Endodermal cell (in vitro differentiated cells): ENCODE data around the gene IRGQ. TPM values are rescaled to one million over a fixed set of nuclear protein-coding genes. Genes with fewer than 3 reads are reported as not detected.

Experiments used
- DNase-seq: peaks from one replicate; pipeline ENCODE4 v3.0.0-alpha.2; 2017
- H3K27ac ChIP-seq: 2 replicates; pipeline ENCODE4 v1.5.1; 2013; ENCODE audit warnings: mild to moderate bottlenecking, low read depth, low read length, moderate library complexity
- H3K27me3 ChIP-seq: 2 replicates; pipeline ENCODE4 v1.6.1; 2013; ENCODE audit warnings: mild to moderate bottlenecking, low read length, moderate library complexity; ENCODE audit not compliant: insufficient read depth, control insufficient read depth, poor library complexity, severe bottlenecking
- H3K36me3 ChIP-seq: 2 replicates; pipeline ENCODE4 v1.7.0; 2013; ENCODE audit warnings: mild to moderate bottlenecking, low read length, moderate library complexity; ENCODE audit not compliant: control insufficient read depth, insufficient read depth
- H3K4me1 ChIP-seq: one replicate; pipeline ENCODE4 v1.7.0; 2013; ENCODE audit warnings: low read length; ENCODE audit not compliant: control insufficient read depth, insufficient read depth
- H3K4me3 ChIP-seq: 2 replicates; pipeline ENCODE4 v1.5.1; 2013; ENCODE audit warnings: mild to moderate bottlenecking, low read length, moderate library complexity
- H3K9ac ChIP-seq: 2 replicates; pipeline ENCODE4 v1.6.1; 2013; ENCODE audit warnings: mild to moderate bottlenecking, low read length, moderate library complexity; ENCODE audit not compliant: poor library complexity, severe bottlenecking; ENCODE audit errors: extremely low read depth
- H3K9me3 ChIP-seq: 2 replicates; pipeline ENCODE4 v1.6.1; 2013; ENCODE audit warnings: mild to moderate bottlenecking, low read length, moderate library complexity; ENCODE audit not compliant: control insufficient read depth
- H3K27ac Mint-ChIP-seq: 2 replicates; pipeline ENCODE4 v1.8.0; 2020; ENCODE audit warnings: mixed read lengths
- H3K27me3 Mint-ChIP-seq: 2 replicates; pipeline ENCODE4 v1.8.0; 2021; ENCODE audit warnings: mild to moderate bottlenecking, mixed read lengths; ENCODE audit not compliant: insufficient read depth
- H3K36me3 Mint-ChIP-seq: 2 replicates; pipeline ENCODE4 v1.8.0; 2020; ENCODE audit warnings: low read depth, mixed read lengths
- H3K4me1 Mint-ChIP-seq: 2 replicates; pipeline ENCODE4 v1.8.0; 2020; ENCODE audit warnings: mixed read lengths
- H3K4me3 Mint-ChIP-seq: 2 replicates; pipeline ENCODE4 v1.8.0; 2020; ENCODE audit warnings: mild to moderate bottlenecking, moderate library complexity, mixed read lengths
- H3K9me3 Mint-ChIP-seq: 2 replicates; pipeline ENCODE4 v1.8.0; 2020; ENCODE audit warnings: mild to moderate bottlenecking, mixed read lengths
- WGBS, 2 experiments: methylation state at CpG; one replicate each; pipeline versions ENCODE4 v1.1.5 to v1.1.7; 2013; ENCODE audit warnings: missing lambda C conversion rate in 2 of 2, mixed read lengths in 1 of 2; ENCODE audit not compliant: insufficient coverage in 1 of 2, insufficient read length in 1 of 2; 5-methylcytosine and 5-hydroxymethylcytosine counted together
- total RNA-seq, 2 donors: library from RNA; stranded (reverse); fragmentation: NEBNext Ultra II Directional in 1 of 2; extraction: Animal tissue kit (Norgen Biotek cat#: 25700) in 1 of 2; gene quantifications; 2 replicates in 1 of 2; 3 replicates in 1 of 2; pipeline ENCODE4 v1.2.1, GENCODE V29; 2021
- TF ChIP-seq, protein P1 (sequence below): fragments of 200-600 bp; sonication (generic); conservative IDR thresholded peaks from 2 replicates; pipeline ENCODE4 v1.5.0; 2021; ENCODE audit warnings: antibody characterized with exemption, mild to moderate bottlenecking

Gene IRGQ
- total RNA-seq, 2 donors from 2014 or later: 39.7 to 46.0 TPM

DNA sequence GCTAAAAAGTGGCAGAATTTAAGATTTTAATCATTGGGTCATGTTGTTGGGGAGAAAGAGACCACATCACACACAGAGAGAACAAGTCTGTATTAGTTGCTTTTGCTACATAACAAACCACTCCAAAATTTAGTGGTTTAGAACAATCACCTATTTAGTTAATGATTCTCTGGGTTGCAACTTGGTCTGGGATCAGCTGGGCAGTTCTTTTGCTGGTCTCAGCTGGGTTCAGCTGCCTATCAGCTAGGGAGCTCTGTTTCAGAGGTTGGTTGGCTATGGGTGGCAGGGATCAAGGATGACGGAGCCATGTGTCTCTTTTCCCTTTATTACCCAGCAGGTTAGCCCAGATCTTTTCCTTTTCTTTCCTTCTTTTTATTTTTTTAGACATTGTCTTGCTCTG, 11.4 kb downstream of the IRGQ start:
- H3K4me3 ChIP-seq: no peak overlapping the region
- no peak overlapping the region for H3K27ac ChIP-seq
- no peak overlapping the region for H3K9ac ChIP-seq
- no peaks in the 10 kb centered on the region for H3K27me3 ChIP-seq
- Mint-ChIP-seq H3K9me3 (no peaks in the 10 kb centered on the region), H3K27me3 (no peaks in the 10 kb centered on the region), H3K36me3 (peaks cover 28% of the 10 kb centered on the region), H3K4me1 (peaks cover 11% of the 10 kb centered on the region), H3K27ac (no peak overlapping the region), H3K4me3 (no peak overlapping the region)
- 83% methylated on average over 1 of the region's 1 CpG; no CpG with 5 or more reads in 1 of the 2 experiments for WGBS, 2 experiments
- H3K4me1 ChIP-seq: no peaks in the 10 kb centered on the region
- no peaks in the 10 kb centered on the region for H3K9me3 ChIP-seq
- peaks cover 22% of the 10 kb centered on the region for H3K36me3 ChIP-seq
- no peak for DNase-seq
- TF ChIP-seq, protein P1, sequence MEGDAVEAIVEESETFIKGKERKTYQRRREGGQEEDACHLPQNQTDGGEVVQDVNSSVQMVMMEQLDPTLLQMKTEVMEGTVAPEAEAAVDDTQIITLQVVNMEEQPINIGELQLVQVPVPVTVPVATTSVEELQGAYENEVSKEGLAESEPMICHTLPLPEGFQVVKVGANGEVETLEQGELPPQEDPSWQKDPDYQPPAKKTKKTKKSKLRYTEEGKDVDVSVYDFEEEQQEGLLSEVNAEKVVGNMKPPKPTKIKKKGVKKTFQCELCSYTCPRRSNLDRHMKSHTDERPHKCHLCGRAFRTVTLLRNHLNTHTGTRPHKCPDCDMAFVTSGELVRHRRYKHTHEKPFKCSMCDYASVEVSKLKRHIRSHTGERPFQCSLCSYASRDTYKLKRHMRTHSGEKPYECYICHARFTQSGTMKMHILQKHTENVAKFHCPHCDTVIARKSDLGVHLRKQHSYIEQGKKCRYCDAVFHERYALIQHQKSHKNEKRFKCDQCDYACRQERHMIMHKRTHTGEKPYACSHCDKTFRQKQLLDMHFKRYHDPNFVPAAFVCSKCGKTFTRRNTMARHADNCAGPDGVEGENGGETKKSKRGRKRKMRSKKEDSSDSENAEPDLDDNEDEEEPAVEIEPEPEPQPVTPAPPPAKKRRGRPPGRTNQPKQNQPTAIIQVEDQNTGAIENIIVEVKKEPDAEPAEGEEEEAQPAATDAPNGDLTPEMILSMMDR: no peak

DNA sequence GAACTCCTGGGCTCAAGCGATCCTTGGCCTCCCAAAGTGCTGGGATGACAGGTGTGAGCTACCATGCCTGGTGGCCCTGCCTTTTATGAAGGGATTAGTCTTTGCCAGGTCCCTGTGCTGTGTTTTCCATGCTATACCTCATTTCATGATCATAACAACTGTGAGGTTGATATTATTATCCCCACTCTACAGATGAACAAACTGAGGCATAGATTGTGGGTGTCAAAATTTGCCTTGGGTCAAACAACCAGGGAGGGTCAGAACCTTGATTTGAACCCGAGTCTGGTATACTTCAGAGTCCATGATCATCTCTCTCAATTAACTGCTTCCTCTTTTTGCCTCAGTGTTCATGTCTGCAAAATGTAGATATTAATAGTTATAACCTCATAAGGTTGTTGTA, 13.4 kb downstream of the IRGQ start:
- DNase-seq: no peak
- Histone ChIP-seq H3K9ac (no peak overlapping the region), H3K4me1 (no peaks in the 10 kb centered on the region), H3K27ac (no peak overlapping the region), H3K27me3 (no peaks in the 10 kb centered on the region), H3K36me3 (peaks cover 18% of the 10 kb centered on the region), H3K9me3 (no peaks in the 10 kb centered on the region), H3K4me3 (no peak overlapping the region)
- Mint-ChIP-seq H3K27me3 (peaks cover 5% of the 10 kb centered on the region), H3K4me3 (no peak overlapping the region), H3K36me3 (peaks cover 24% of the 10 kb centered on the region), H3K4me1 (peaks cover 18% of the 10 kb centered on the region), H3K27ac (no peak overlapping the region), H3K9me3 (no peaks in the 10 kb centered on the region)
- 78 to 86% methylated on average over 2 of the region's 2 CpGs for WGBS, 2 experiments
- TF ChIP-seq, protein P1: no peak

DNA sequence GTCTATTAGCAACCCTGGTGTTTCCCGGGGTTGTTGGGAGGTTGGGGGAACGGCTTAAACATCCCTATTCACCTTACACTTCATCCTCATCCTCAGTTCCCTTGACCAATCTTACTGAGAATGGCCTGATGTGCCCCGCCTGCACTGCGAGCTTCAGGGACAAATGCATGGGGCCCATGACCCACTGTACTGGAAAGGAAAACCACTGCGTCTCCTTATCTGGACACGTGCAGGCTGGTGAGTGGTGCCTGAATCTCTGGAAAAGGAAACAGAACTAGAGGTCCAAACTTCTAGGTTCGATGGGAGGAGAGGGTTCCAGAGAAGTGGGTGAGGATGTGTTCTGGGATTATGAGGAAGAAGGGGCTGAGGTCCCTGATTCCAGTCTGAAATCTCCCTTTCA, 14.5 kb downstream of the IRGQ start:
- no peaks in the 10 kb centered on the region for H3K9me3 ChIP-seq
- no peak overlapping the region for H3K27ac ChIP-seq
- H3K27me3 ChIP-seq: no peaks in the 10 kb centered on the region
- H3K9me3 Mint-ChIP-seq: no peaks in the 10 kb centered on the region
- H3K4me1 ChIP-seq: peaks cover 2% of the 10 kb centered on the region
- H3K36me3 Mint-ChIP-seq: peaks cover 19% of the 10 kb centered on the region
- H3K9ac ChIP-seq: no peak overlapping the region
- peaks cover 12% of the 10 kb centered on the region for H3K36me3 ChIP-seq
- no peak overlapping the region for H3K27ac Mint-ChIP-seq
- no peak for DNase-seq
- peaks cover 5% of the 10 kb centered on the region for H3K27me3 Mint-ChIP-seq
- TF ChIP-seq, protein P1: no peak
- peaks cover 25% of the 10 kb centered on the region for H3K4me1 Mint-ChIP-seq
- H3K4me3 Mint-ChIP-seq: peak overlapping the region; percentile 78
- WGBS, 2 experiments: 78 to 80% methylated on average over 7 of the region's 7 CpGs
- H3K4me3 ChIP-seq: no peak overlapping the region
